Hematopoietic multipotent progenitor cell treated with erythropoietin and hydrocortisone succinate and interleukin-3 and kit ligand, for 8 days (in vitro differentiated cells): ENCODE measurements around the gene SLCO4A1.

Source experiments
- DNase-seq: peaks from one replicate; pipeline ENCODE4 v3.0.0-alpha.2; 2015

The SLCO4A1 gene

GRCh38 chr20:62703853-62704228, 61.5 kb downstream of the SLCO4A1 start:
- DNase-seq: no peak

- DNase-seq: no peak
Measured at GRCh38 chr20:62704341-62704948, 62.1 kb downstream of the SLCO4A1 start.

- DNase-seq: no peak
Measured at GRCh38 chr20:62705627-62706026, 63.3 kb downstream of the SLCO4A1 start.

- DNase-seq: no peak
Measured at GRCh38 chr20:62706344-62706743, 64.0 kb downstream of the SLCO4A1 start.

- no peak for DNase-seq
Measured at GRCh38 chr20:62706857-62707256, 64.6 kb downstream of the SLCO4A1 start.

- DNase-seq: no peak
Measured at GRCh38 chr20:62707276-62707920, 65.1 kb downstream of the SLCO4A1 start.

GRCh38 chr20:62707921-62708521, 65.7 kb downstream of the SLCO4A1 start:
- DNase-seq: no peak

- DNase-seq: no peak
Measured at GRCh38 chr20:62708591-62709536, 66.6 kb downstream of the SLCO4A1 start, which contains the start of gene NTSR1. Gene NTSR1 (plus strand): TSS chr20:62708836. CDS start chr20:62709208, 372 bp downstream.

GRCh38 chr20:62709537-62709905, 67.2 kb downstream of the SLCO4A1 start:
- DNase-seq: no peak

GRCh38 chr20:62710221-62710885, 68.0 kb downstream of the SLCO4A1 start:
- DNase-seq: no peak

GRCh38 chr20:62710886-62711702, 68.8 kb downstream of the SLCO4A1 start:
- DNase-seq: peak; percentile 46

GRCh38 chr20:62711703-62712101, 69.4 kb downstream of the SLCO4A1 start:
- DNase-seq: no peak

- no peak for DNase-seq
Measured at GRCh38 chr20:62712606-62713005, 70.3 kb downstream of the SLCO4A1 start.

GRCh38 chr20:62714006-62714405, 71.7 kb downstream of the SLCO4A1 start:
- no peak for DNase-seq

GRCh38 chr20:62714799-62715198, 72.5 kb downstream of the SLCO4A1 start:
- no peak for DNase-seq

GRCh38 chr20:62715201-62715600, 72.9 kb downstream of the SLCO4A1 start:
- DNase-seq: no peak

GRCh38 chr20:62716198-62716940, 74.1 kb downstream of the SLCO4A1 start:
- no peak for DNase-seq

- DNase-seq: no peak
Measured at GRCh38 chr20:62716941-62717310, 74.6 kb downstream of the SLCO4A1 start.

- DNase-seq: no peak
Measured at GRCh38 chr20:62717933-62718332, 75.6 kb downstream of the SLCO4A1 start.

GRCh38 chr20:62718546-62718945, 76.2 kb downstream of the SLCO4A1 start:
- DNase-seq: no peak
